Gastrocnemius medialis (tissue), 4 donors: Measurements from ENCODE around the gene THSD8.
"Not testable (repeated sequence)": the region's sequence is repeated elsewhere in the genome, so short reads cannot be mapped to it uniquely, and the experiment has no call there.

ENCODE experiments used
- POLR2A ChIP-seq, 2 donors: fragments of 450-650 bp; IDR thresholded peaks; one replicate each; pipeline ENCODE4 v1.6.1; 2017; ENCODE audit warnings: antibody characterized with exemption in 2 of 2, mild to moderate bottlenecking in 2 of 2, moderate library complexity in 2 of 2
- TF ChIP-seq, protein P1 (sequence below), 5 experiments: fragments of 450-650 bp in 3 of 5; fragments of 200-600 bp in 2 of 5; sonication (generic) in 2 of 5; IDR thresholded peaks in 4 of 5; conservative IDR thresholded peaks in 1 of 5; 1 replicate in 4 of 5; 2 replicates in 1 of 5; pipeline ENCODE4 v1.5.1; 2016 to 2019; ENCODE audit warnings: antibody characterized with exemption in 5 of 5, mild to moderate bottlenecking in 3 of 5, moderate library complexity in 3 of 5

DNA sequence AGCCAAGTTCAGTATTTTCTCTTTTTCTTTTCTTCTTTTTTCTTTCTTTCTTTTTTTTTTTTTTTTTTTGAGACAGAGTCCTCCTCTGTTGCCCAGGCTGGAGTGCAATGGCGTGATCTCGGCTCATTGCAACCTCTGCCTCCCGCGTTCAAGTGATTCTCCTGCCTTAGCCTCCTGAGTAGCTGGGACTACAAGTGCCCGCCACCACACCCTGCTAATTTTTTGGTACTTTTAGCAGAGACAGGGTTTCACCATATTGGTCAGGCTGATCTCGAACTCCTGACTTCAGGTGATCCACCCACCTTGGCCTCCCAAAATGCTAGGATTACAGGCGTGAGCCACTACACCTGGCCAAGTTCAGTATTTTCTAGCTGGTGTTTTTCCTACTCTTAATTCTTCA is 4.3 kb upstream of the THSD8 start:
- TF ChIP-seq, protein P1, sequence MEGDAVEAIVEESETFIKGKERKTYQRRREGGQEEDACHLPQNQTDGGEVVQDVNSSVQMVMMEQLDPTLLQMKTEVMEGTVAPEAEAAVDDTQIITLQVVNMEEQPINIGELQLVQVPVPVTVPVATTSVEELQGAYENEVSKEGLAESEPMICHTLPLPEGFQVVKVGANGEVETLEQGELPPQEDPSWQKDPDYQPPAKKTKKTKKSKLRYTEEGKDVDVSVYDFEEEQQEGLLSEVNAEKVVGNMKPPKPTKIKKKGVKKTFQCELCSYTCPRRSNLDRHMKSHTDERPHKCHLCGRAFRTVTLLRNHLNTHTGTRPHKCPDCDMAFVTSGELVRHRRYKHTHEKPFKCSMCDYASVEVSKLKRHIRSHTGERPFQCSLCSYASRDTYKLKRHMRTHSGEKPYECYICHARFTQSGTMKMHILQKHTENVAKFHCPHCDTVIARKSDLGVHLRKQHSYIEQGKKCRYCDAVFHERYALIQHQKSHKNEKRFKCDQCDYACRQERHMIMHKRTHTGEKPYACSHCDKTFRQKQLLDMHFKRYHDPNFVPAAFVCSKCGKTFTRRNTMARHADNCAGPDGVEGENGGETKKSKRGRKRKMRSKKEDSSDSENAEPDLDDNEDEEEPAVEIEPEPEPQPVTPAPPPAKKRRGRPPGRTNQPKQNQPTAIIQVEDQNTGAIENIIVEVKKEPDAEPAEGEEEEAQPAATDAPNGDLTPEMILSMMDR (IDR thresholded peaks at IDR 0.05 in 4 of 5, conservative IDR thresholded peaks at IDR 0.05 in 1 of 5): not testable (repeated sequence)
- TF ChIP-seq POLR2A (IDR thresholded peaks at IDR 0.05): not testable (repeated sequence)
